ENCODE data around the gene HSF2BP.
"Not testable (repeated sequence)": the region's sequence is repeated elsewhere in the genome, so short reads cannot be mapped to it uniquely, and the experiment has no call there.

HSF2BP gene

DNA sequence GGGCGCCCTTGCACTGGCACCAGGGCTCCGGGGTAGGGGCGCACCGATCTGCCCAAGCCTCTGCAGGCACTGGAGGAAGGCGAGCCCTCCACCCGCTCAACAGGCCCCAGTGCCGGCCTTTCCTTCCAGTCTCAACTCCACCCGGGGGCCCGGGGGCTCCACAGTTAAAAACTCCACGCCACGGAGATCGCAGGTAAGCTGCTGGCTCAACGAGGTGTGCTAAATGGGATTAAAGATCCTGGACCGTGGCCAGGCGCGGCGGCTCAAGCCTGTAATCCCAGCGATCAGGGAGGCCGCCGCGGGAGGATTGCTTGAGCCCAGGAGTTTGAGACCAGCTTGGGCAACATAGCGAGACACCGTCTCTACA, 536 bp downstream of the HSF2BP start:
- TF ChIP-seq, protein P1, sequence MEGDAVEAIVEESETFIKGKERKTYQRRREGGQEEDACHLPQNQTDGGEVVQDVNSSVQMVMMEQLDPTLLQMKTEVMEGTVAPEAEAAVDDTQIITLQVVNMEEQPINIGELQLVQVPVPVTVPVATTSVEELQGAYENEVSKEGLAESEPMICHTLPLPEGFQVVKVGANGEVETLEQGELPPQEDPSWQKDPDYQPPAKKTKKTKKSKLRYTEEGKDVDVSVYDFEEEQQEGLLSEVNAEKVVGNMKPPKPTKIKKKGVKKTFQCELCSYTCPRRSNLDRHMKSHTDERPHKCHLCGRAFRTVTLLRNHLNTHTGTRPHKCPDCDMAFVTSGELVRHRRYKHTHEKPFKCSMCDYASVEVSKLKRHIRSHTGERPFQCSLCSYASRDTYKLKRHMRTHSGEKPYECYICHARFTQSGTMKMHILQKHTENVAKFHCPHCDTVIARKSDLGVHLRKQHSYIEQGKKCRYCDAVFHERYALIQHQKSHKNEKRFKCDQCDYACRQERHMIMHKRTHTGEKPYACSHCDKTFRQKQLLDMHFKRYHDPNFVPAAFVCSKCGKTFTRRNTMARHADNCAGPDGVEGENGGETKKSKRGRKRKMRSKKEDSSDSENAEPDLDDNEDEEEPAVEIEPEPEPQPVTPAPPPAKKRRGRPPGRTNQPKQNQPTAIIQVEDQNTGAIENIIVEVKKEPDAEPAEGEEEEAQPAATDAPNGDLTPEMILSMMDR (IDR thresholded peaks at IDR 0.05; ENCODE audit: low read depth, low read length, missing control alignments): no peak
- H3K4me3 ChIP-seq (replicated peaks; ENCODE audit: low read depth, low read length): peak overlapping the region; percentile 69; the same call in 1 of the 2 replicates
- no peak for DNase-seq (ENCODE audit: extremely low read depth, low read depth)

DNA sequence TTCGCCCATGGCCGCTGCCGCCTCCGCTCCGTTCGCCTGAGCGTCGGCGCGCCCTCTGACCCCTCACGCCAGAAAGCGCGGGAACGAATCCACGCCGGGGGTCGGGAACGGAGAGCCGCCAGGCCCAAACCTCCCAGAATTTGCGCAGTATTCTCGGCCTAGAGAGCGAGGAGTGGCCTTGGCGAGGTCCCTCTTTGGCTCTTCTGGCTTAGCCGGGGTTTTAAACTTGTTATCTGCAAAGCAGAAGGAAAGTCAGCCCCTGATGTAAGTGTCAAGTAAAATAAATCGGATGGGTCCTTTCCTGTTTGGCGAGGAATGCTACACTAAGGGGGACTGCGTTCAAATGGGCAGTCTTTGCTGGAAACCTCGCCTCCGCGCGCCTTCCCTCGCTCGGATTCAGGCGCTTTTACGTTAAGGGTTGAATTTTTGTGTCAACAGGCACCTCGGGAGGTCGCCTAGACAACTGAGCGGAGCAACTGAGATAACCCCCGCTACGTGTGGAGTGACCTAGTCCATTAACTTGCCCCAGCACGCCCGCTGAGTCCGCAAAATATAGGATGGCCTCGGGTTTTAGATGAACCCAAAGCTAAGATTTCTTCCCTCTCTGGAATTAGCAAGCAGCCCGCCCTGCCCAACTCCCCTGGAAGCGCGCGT, 1.1 kb downstream of the HSF2BP start:
- no peak overlapping the region for H3K4me3 ChIP-seq (replicated peaks; ENCODE audit: low read depth, low read length)
- no peak for DNase-seq (ENCODE audit: extremely low read depth, low read depth)
- TF ChIP-seq, protein P1 (IDR thresholded peaks at IDR 0.05; ENCODE audit: low read depth, low read length, missing control alignments): no peak

DNA sequence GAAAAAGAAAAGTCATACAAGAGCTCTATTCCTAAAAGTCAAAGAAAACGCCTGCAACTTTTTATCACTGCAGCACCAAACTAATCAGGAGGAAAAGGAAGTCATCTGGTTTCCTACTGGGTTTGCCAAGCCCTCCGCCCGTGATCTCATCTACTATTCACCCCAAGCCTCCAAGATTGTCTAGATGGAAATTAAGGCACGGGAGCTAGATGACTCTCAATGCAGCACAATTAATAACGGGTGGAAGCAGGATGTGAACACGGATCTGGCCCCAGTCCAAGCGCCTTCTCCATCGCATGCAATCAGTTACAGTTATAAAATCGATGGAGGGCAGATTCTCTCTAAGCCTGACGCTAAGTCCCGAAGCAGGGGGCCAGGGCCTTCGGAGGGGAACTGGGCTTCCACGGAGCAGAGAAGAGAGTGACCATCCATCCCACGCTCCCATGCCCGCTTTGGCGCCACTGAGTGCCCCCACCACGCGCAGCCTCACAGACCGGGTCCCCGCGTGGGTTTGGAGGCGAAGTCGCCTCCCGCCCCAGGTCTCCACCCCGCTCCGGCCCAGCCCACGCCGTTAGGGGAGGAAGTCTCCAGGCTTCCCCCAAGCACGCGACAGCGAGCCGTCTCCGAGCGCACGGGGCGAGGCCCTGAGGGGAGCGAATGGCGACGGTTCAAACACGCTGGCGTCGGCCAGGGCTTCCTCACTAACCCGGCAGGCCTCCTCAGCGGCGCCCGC, 1.8 kb downstream of the HSF2BP start:
- TF ChIP-seq, protein P1 (IDR thresholded peaks at IDR 0.05; ENCODE audit: low read depth, low read length, missing control alignments): no peak

DNA sequence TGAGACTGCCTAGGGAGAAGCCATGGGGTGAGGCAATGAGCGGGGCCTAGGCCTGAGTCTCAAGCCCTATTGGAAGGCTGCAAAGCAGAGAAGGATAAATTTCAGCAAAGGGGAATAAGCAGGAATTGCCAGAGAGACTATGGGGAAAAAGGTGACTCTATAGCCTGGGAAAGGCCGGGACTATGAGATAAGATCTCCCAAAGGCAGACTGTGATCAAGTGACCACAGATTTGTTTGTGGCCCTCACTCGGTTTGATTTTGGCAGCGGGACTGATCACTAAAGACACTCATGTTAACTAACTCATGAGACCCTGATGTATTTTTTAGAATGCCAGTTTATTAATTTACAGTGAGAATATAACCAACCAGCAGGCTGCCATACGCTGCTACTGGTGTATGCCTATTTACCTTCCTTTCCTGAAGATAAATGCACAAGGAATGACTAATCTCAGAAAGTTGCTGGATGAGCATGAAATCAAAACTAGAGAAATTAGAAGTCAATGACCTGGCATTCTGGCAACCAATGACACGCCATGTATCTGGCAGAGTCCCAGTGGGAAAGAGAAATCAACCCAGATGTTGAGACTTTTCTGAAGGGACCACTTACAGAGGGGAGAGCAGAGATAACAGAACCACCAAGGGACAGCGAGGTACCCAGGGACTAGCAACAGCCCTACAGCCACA, 4.3 kb downstream of the HSF2BP start:
- TF ChIP-seq, protein P1 (IDR thresholded peaks at IDR 0.05; ENCODE audit: low read depth, low read length, missing control alignments): no peak
- peak; percentile 40 for DNase-seq (ENCODE audit: extremely low read depth, low read depth)
- no peak overlapping the region for H3K4me3 ChIP-seq (replicated peaks; ENCODE audit: low read depth, low read length)

More for the DNA sequence above, 1.8 kb downstream of the HSF2BP start:
- DNase-seq (ENCODE audit: extremely low read depth, low read depth): no peak
- H3K4me3 ChIP-seq (replicated peaks; ENCODE audit: low read depth, low read length): no peak overlapping the region

DNA sequence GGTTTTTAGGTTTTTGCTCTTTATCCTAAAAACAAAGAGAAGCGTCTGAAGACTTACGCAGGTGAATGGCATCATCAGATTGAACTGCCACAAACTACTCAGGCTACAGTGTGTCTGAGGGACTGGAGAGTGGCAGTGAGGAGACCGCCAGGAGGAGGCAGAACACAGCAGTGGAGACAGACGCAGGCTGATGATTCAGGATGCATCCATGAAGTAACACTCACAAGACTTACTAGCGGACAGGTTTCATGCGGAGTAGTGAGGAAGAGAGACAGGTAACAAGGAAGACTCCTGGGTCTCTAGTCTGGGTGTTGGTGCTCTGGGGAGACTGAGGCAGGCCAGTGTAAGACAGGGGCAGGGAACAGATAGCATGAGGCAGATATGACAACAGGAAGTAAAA, 5.7 kb downstream of the HSF2BP start:
- TF ChIP-seq, protein P1 (IDR thresholded peaks at IDR 0.05; ENCODE audit: low read depth, low read length, missing control alignments): no peak
- H3K4me3 ChIP-seq (replicated peaks; ENCODE audit: low read depth, low read length): no peak overlapping the region
- no peak for DNase-seq (ENCODE audit: extremely low read depth, low read depth)

DNA sequence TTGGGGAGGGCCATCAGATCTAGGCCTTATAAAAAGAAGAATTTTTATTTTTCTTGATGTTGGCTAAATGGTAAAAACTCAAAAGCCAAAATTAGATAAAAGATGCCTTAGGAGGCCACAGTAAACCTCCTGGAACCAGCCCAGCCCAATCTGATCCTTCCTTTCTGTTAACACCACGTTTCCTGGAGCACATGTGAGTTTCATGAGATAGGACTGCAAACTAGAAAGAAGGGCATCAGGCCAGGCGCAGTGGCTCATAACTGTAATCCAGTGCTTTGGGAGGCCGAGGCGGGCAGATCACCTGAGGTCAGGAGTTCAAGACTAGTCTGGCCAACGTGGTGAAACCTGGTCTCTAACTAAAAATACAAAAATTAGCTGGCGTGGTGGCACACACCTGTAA, 6.7 kb downstream of the HSF2BP start:
- no peak overlapping the region for H3K4me3 ChIP-seq (replicated peaks; ENCODE audit: low read depth, low read length)
- DNase-seq (ENCODE audit: extremely low read depth, low read depth): no peak
- TF ChIP-seq, protein P1 (IDR thresholded peaks at IDR 0.05; ENCODE audit: low read depth, low read length, missing control alignments): no peak

DNA sequence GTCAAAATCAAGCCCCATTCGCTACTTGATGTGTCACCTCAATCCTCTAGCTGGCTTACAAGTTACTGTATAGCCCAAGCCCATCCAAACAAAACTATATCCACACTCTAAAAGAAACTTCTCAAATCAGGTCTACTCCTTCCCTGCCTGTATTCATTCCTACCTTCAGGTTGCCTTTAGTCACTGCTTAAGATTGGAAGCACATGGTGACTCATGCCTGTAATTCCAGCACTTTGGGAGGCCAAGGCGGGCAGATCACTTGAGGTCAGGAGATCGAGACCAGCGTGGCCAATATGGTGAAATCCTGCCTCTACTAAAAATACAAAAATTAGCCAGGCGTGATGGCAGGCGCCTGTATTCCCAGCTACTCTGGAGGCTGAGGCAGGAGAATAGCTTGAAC, 7.4 kb downstream of the HSF2BP start:
- DNase-seq (ENCODE audit: extremely low read depth, low read depth); H3K4me3 ChIP-seq (replicated peaks; ENCODE audit: low read depth, low read length): not testable (repeated sequence)

All from HFF-Myc (cell line).